ENCODE data around the gene ITGA3.
"Not testable (repeated sequence)": the region's sequence is repeated elsewhere in the genome, so short reads cannot be mapped to it uniquely, and the experiment has no call there.

The ITGA3 gene

DNA sequence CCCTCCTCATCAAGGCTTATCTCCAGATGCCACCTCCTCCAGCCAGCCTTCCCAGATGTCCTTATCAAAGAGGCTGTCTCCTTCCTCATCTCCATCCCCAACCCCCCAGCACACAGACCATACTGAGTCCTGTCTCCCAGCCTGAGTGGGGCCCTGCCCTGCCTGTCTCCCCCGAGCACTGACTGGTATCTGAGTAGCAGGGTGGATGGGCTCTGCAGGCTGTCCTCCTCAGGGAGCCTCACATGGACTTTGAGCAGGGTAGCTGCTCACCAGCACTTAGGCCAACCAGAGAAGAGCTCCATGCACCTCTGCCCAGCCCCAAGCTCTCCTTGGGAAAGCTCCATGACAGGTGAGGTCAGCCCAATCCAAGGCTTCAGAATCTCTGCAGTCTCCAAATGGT, 20.0 kb upstream of the ITGA3 start:
- no peak for DNase-seq

DNA sequence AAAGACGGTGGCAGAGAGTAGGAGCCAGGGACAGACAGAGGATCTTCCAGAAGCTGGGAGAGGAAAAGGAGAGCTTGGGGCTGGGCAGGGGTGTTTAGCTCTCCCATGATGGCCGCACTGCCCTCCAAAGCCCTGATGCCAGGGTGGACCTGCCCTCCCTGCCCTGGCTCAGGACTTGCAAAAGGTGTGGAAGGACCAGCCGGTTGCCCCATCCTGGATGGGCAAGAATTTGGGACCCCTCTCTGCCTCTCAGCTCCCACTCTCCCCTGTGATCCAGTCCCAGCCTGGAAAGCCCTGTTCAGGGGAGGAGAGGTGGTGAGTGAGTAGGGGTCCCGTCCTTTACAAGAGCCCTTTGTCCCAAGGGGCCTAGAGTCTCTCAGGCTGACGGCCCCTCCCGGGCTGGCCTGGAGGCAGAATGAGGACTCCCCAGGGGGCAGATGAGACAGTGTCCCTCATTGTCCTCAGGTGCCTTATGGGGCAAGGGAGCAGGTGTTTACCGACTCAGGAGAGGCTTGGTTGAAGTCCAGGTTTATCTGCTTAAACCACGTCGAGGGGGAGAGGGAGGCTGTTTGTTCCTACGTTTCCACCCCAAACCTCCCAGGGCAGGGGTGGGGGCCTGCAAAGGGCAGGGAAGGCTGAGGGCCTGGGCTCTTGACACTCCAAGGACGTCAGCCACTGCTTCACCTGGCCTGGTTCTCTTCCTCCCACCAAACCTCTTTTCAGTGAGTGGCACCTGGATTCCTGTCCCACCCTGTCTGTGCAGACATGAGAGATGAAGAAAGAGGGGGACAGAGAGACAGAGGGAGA, 19.3 kb upstream of the ITGA3 start:
- DNase-seq: no peak

DNA sequence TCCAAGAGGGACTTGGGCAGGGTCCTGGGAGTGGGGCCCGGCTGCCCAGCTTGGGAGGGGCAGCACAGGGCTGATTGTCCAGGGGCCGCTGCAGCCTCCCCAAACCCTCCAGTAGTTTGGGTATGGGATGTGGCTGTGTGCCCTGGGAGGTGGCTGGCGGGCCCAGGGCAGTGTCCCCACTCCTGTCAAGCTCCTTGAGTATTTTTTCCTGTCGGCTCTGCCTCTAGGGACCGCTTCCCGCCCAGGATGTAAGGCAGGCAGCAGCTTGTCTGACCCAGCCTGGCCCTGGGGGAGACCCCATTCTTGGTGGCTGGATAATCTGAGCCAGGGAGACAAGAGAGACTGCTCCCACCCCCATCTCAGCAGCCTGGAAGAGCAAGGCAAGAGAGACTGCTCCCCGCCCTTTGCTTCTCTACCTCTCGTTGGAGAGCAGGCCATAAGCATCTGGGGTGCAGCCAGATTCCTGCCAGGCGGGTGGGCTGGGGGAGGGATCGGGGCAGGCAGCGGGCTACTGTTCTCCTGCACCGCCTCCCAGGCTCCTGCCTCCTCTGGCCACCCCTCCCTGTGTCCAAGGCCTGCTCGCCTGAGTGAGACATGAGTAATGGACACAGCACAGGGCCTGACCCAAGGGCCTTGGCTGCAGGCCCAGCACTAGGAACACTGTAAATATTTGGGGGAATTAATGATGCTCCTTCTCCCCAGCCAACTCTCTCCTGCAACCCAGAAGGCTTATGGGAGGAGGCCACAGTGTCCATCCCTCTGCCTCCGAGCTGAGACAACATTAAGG, 18.4 kb upstream of the ITGA3 start:
- no peak for DNase-seq

DNA sequence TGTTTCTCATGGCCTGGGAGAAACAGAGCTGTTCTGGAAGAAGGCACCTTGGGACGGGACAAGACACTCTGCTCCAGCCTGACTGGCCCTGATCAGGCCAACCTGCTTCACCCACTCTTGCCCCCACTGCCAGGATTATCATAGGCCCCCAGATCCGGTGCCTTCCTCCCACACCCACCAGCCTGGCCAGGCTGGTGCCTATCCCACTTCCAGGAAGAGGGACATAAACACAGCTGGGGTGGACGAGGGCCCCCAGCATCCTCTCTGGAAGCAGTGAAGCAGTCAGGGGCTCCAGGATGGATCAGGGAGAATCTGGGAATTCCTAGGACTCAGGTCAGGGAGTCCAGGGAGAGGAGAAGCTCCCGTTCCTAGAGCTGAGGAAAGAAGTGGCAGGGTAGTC, 16.9 kb upstream of the ITGA3 start:
- DNase-seq: no peak

DNA sequence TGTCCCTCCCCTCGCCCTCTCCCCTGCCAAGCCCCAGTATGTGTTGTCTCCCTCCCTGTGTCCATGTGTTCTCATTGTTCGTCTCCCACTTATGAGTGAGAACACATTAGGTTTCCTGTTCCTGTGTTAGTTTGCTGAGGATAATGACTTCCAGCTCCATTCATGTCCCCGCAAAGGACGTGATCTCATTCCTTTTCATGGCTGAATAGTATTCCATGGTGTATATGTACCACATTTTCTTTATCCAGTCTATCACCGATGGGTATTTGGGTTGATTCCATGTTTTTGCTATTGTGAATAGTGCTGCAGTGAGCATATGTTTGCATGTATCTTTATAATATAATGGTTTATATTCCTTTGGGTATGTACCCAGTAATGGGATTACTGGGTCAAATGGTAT, 15.4 kb upstream of the ITGA3 start:
- not testable (repeated sequence) for DNase-seq

DNA sequence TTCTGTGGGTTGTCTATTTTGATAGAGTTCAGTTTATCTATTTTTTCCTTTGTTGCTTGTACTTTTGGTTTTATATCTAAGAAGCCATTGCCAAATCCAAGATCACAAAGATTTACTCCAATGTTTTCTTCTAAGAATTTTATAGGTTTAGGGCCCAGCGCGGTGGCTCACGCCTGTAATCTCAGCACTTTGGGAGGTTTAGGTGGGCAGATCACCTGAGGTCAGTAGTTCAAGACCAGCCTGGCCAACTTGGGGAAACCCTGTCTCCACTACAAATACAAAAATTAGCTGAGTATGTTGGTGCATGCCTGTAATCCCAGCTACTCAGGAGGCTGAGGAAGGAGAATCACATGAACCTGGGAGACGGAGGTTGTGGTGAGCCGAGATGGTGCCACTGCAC, 13.7 kb upstream of the ITGA3 start:
- no peak for DNase-seq

DNA sequence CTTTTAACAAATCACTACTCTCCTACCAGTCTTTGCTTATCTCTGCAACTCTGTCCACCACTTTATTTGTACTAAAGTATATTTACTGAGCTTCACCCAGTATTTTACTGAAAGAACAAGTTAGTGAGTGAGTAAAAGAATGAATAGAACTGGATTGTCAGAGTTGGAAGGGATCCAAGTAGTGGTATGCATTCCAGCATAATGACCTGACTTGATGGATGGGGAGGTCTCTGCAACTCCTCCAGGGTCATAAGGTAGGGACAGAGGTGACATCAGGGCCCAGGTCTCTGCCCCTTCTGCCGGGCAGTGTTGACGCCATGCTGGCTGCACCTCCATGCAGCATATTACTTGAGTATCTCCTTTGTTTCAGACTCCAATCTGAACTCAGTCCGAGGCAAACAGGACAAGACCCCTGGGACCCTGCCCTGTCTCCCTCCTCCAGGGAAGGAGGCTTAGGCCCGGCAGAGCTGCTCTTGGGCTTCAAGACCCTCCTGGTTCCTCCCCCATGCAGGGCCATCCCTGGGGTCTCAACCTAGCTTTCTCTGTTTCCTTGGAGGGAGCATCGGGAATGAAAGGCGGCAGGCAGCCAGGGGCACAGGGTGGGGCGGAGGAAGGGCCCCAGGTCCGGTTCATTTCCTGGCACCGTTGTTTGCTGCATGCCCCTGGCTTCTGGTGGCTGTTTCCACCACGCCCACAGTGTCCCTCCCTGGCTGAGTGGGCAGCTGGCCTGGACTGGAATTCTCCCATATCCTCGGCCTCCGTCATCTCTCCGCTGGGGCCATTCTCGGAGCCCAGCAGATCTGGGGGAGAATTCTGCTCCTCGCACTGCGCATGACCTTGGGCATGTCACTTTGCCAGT, 12.4 kb upstream of the ITGA3 start:
- no peak for DNase-seq

DNA sequence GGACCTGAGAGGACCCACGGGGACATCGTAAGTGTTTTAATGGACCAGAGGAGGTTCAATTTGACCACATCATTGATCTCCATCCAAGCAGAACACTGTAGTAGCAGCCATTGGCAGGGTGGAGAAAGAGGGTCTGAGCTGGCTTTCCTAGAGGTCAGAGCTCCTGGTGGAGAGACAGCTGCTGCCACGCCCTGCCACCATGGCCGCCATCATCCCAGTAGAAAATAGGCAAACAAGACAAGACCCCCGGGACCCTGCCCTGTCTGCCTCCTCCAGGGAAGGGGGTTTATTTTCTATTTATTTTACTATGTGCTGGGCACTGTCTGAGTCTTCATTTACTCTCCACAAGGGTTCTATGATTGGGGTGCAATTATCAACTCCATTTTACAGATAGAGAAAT, 11.4 kb upstream of the ITGA3 start:
- DNase-seq: no peak

DNA sequence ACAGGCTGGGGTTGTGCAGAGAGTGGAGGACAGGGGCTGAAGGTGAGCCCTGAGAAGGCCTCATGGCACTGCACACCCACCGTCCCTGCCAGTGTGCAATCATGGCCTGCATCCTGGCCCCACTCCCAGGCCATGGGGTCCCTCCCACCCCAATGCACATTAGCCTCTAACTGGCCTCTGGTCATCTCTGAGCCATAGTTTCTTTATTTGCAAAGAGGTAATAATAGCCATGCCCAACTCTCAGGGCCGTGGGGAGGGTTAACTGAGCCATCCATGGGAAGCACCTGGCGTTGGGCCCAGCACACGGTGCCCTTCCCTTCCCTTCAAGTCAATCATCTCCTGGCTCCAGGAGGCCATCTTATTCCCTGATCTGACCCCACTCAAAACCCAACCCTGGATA, 10.8 kb upstream of the ITGA3 start:
- no peak for DNase-seq

DNA sequence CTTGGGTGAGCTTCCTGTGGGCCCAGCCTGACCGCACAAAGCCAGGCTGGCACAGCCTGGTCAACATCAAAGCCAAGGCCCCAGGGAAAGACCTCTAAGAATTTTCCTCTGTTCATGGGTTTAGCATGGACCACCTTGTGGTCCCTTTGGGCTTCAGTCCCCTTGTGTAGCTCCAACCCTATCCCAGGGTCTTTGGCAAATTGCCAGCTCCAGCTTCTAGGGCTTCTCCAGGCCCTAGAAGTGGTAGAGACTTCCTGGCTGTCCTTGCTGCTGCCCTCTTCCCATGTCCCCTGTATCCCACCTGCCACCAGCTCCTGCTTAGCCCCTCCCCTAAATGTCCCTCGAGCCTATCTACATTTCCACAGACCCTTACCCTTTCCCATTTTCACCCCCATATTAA, 9.7 kb upstream of the ITGA3 start:
- DNase-seq: no peak

DNA sequence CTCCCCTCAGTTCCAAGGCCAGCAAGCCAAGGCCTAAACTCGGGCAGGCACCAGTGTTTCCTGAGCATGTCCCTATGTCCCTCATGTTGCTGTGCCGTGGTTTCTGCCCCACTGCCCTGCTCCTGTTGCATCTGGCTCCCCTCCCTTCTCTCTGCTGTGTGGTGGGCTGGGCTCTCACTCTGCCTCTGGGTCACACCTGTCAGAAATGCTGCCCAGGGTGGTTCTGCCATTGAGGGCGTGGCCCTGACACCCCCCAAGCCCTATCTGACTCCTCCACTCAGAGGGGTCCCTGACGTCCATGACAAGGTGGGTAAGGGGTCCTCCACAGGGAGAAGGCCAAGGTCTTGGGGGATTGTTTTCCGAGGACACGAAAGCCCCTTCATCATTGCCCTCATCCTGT, 9.2 kb upstream of the ITGA3 start:
- DNase-seq: no peak

DNA sequence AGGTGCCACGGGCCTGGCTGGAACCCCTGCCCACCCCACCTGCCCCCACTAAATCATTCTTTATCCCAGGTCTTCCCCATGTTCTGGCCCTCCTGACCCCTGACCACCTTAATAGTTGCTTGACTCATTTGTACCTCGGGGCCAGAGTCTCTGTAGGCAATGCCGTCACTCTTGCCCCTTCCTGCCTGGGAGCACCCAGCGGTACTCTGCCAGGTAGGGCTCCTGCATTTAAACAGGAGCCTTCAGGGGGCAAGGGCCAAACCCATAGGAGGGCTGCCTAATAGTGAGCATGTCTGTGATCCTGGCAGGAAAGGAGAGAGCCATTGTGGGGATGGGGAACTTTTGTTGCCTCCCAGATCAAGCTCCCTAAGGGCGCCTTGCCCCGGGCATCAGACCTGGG, 8.8 kb upstream of the ITGA3 start:
- no peak for DNase-seq

DNA sequence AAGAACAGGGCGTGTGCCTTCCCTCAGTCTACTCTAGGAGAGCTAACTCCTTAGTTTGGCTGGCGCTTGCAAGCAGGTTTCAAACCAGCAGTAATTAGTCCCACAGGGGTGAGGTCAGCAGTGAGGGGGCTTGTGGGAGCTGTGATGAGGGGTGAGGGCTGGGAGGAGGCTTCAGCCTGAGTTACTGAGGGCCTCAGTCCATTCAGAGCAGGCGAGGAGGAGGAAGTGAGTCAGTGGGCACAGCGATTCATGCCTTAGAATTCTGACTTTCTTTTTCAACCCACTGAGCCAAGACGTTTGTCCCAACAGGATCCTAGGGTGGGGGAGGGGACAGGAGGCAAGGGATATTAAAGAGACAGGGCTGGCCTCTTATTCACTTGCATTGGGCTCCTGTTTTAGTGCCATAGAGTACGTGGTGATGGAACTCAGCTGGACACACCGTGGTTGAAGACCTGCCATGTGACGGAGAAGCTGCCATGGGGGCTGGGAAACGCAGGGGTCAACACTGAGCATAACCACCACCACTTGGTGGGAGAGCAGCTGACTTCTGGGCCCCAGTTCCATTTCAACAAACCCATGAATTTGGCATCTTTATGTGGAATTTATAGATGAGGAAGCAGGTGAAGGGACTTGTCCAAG, 8.3 kb upstream of the ITGA3 start:
- DNase-seq: no peak

DNA sequence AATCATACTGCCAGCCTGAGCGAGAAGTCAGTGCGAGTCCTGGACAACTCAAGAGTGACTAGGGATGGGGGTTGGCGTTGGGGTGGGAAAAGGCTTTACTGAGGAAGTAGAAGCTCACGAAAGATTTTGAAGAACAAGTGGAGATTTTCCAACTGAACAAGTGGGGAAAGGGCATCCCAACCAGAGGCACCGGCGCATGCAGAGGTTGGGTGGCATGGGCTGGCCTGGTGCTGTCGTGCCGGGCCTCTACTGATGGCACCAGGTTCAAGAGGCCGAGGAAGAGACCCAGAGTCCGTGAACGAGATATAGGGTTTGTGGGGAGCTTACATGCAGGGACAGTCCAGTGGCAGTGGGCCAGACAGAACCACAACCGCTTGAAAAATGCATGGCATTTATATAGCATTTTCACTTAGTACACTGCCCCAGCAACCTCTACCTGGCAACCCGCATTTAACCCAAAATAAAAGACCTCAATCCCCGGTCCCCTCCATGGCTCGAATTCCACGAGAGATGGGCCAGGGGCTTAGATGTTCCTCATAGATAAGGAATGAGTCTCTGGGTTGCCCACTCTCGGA, 7.7 kb upstream of the ITGA3 start:
- no peak for DNase-seq

DNA sequence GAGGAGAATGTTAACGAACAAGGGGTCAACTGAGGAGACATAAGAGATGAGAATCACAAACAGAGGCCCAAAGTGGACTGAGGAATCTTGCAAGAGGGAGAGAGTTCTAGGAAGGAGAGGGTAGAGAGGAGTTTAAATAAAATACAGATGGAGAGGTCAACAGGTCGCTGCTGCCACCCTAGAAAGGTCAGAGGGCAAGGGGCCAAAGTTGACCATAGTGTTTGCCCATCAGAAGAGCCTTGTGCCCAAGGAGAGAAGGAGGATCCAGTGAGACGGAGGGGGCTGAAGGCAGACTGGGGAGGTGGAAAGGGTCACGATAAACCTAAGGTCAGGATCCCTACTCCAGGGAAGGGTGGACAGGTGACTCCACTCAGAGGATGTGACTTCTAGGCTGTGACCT, 6.9 kb upstream of the ITGA3 start:
- no peak for DNase-seq

DNA sequence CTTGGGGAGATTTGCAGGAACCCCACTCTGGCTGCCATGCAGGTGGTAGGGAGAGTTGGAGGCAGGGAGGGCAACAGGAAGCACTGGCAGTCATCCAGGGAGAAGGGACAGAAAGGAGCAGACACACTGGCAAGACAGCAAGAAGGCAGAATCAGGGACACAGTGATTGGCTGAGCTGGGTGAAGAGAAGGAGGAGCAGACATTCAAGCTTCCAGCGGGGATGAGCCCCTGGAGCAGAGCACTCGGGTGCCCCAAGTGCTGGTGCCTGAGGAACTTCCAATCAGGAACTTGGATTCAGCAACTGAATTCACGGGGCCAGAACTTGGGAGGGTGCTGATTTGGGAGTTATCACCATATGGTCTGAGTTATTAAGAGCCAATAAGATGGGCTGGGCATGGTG, 6.3 kb upstream of the ITGA3 start:
- no peak for DNase-seq

DNA sequence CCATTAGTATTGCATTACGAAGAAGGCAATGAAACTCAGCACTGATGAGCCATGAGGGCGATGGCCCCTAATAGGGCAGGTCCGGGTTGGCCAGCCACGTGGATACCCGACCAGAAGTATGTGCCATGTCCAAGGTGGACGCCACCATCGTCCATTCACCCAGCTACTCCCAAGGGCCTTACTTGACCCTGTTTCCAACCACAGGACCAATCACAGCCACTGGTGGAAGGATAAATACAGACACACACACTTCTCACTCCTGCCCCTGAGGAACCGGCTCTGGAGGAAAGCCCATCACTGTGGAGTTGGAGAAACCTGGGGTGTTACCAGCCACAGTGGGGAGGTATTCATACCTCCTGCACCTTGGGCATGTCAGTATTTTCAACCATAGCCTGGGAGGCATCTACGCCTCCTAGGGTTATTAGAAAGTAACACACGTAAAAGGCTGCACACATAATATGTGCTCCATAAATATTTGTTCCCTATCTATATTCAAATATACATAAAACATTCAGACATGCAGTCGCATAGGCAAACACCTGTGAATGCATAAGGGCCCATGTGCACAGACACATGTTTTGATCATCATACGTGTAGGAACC, 5.4 kb upstream of the ITGA3 start:
- no peak for DNase-seq

DNA sequence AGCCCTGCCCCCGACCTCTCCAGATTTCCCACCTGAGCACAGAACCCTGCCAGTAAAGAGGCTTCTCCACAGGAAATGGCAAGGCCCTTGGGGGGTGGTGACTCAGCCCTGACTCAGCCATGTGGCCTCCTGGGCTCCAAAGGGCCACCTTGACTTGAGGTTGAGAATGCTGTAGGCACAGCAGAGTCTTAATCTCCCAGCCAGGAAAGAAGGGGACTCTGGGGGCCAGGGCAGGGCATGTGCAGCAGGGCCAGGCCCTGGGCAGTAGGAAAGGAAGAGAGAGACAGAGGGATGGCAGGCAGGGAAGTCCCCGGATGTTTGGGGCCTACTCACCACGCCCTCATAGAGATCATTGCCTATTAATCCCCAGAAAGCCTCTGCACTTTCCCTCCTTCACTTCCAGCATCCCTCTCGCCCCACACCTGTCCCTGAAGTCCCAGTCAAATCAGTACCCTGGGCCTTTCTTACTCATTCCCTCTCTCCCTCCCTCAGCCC, 4.8 kb upstream of the ITGA3 start:
- peak; percentile 40 for DNase-seq

DNA sequence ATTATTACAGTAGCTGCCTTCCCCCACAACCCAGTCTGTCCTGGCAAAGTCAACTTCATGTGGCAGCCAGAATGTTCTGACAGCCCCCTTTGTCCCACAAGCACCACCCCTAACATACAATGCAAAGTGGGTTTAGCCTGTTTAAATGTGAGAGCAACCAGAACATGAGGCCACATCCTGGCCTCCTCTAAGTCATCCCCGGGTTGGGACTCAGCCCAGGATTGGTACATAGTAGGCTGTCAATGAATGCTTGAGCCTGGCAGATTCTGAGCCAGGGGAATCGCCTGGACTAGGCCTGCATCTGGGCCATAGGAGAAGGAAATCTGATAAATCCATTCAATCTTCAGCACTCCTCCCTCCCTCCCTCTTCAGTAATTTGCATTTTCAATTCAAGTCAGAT, 4.3 kb upstream of the ITGA3 start:
- no peak for DNase-seq

DNA sequence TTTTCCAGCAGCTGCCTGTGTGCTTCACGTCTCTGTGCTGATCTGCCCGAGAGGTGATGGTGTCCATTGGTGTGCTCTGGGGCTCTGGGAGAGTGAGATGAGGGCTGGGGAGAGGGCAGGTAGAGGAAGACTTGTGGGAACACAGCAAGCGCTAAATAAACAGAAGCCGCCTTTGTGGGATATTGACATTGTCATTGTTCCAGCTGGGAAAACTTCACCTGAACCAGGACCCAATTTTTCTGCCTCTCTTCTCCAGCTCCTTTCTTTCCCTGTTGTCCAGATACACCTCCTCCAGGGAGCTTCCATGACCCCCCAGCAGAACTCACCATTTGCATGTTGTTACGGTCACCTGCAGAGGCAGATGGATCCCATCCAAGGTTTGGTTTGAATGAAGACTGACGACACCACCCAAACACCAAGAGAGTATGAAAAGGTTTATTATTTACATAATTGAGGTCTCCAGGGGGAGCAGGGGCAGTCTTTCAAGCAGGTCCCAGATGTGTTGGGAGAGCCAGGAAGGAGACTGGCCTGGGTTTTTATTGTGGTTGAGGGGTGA, 3.6 kb upstream of the ITGA3 start:
- no peak for DNase-seq

DNA sequence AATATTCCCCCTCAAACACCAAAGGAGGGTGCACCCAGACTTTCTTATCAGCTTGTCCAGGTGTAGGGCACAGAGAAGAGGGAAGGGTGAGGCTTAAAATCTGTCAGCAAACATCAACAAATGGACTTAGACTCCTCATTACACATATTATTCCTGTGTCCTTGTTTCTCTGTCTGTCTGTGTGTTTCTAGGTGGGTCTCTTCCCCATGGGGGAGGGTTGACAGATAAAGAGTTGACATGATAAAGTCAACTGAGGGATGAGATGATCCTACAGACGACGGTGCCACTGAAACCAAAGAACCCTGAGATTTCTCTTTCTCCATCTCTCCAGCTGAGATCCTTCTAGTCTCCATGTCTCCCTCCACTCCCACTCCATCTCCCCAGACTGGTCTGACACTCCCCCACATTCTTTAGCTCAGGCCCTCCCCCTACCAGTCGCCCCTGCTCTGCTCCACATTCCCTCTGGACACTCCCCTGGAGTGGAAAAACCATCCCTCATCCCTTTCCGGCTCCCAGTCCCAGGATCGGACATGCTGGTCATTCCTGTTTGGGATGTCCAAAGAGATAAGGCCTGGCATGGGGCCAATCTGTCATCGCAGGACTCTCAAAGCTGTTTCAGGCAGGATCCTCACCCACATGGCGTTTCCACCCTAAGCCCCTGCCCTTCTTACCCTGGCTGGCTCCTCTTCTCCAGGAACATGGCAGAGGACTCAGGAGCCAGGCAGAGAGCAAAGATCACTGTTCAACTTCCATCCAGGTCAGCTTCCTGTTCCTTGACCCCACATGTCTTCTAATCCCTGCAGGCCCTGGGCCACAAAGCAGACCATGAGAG, 2.9 kb upstream of the ITGA3 start:
- DNase-seq: no peak

Measured in GOT3 (cell line).